ENCODE data around the gene IL1R2.
"Not testable (repeated sequence)": the region's sequence is repeated elsewhere in the genome, so short reads cannot be mapped to it uniquely, and the experiment has no call there.

Gene IL1R2

GRCh38 chr2:102002228-102002627, 10.5 kb downstream of the IL1R2 start:
- H3K27me3 ChIP-seq (ENCODE audit: control insufficient read depth, insufficient read depth, low read length) = no peaks in the 10 kb centered on the region
- no peaks in the 10 kb centered on the region for H3K4me1 ChIP-seq (ENCODE audit: control insufficient read depth, low read depth, low read length)
- no peak overlapping the region for H3K27ac ChIP-seq (ENCODE audit: low read length)
- H3K4me3 ChIP-seq (ENCODE audit: low read length) = no peak overlapping the region
- no peaks in the 10 kb centered on the region for H3K36me3 ChIP-seq (ENCODE audit: control insufficient read depth, low read depth, low read length)
- no peaks in the 10 kb centered on the region for H3K9me3 ChIP-seq (ENCODE audit: control insufficient read depth, low read depth, low read length)
- no peak overlapping the region for H3K9ac ChIP-seq (ENCODE audit: low read length)

DNA sequence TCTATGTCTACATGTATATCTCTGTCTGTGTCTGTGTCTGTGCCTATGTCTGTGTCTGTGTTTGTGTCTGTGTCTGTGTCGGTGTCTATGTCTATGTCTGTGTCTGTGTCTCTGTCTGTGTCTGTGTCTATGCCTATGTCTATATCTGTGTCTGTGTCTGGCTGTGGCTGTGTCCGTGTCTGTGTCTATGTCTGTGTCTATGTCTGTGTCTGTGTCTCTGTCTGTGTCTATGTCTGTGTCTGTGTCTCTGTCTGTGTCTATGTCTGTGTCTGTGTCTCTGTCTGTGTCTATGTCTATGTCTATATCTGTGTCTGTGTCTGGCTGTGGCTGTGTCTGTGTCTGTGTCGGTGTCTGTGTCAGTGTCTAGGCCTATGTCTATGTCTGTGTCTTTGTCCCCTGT, 11.1 kb downstream of the IL1R2 start:
- not testable (repeated sequence) for H3K4me1 ChIP-seq (ENCODE audit: control insufficient read depth, low read depth, low read length); H3K27ac ChIP-seq (ENCODE audit: low read length); H3K9ac ChIP-seq (ENCODE audit: low read length); H3K9me3 ChIP-seq (ENCODE audit: control insufficient read depth, low read depth, low read length); H3K4me3 ChIP-seq (ENCODE audit: low read length); H3K36me3 ChIP-seq (ENCODE audit: control insufficient read depth, low read depth, low read length); H3K27me3 ChIP-seq (ENCODE audit: control insufficient read depth, insufficient read depth, low read length)

DNA sequence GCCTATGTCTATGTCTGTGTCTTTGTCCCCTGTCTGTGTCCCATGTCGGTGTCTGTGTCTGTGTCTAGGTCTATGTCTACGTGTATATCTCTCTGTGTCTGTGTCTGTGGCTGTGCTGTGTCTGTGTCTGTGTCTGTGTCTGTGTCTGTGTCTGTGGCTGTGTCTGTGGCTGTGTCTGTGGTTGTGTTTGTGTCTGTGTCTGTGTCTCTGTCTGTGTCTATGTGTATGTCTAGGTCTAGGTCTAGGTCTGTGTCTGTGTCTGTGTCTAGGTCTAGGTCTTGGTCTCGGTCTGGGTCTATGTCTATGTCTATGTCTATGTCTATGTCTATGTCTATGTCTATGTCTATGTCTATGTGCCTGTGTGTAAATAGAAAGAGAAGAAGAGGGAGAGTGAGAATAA, 11.9 kb downstream of the IL1R2 start:
- Histone ChIP-seq H3K4me3 (ENCODE audit: low read length) (no peak overlapping the region), H3K4me1 (ENCODE audit: control insufficient read depth, low read depth, low read length) (no peaks in the 10 kb centered on the region), H3K9ac (ENCODE audit: low read length) (no peak overlapping the region), H3K27ac (ENCODE audit: low read length) (no peak overlapping the region), H3K36me3 (ENCODE audit: control insufficient read depth, low read depth, low read length) (no peaks in the 10 kb centered on the region), H3K27me3 (ENCODE audit: control insufficient read depth, insufficient read depth, low read length) (no peaks in the 10 kb centered on the region), H3K9me3 (ENCODE audit: control insufficient read depth, low read depth, low read length) (no peaks in the 10 kb centered on the region)

DNA sequence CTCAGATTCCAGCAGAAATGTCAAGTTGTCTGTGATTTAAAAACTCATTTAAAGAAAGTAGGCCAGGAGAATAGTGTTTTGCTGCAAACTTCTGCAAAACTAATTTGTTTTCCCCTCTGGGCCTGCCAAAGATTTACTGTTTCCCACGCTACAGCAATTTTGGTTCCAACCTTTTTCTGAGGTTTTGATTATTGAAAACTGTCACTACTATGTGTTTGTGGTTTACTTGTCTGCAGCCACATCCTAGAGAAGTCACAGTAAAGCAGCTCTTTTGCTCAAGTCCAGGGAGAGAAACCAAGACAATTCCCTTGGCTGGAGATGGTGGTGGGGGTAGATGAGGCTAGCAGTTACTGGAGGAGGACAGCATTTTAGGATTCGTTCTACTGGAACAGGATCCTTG, 12.8 kb downstream of the IL1R2 start:
- no peak overlapping the region for H3K4me3 ChIP-seq (ENCODE audit: low read length)
- H3K9me3 ChIP-seq (ENCODE audit: control insufficient read depth, low read depth, low read length) = no peaks in the 10 kb centered on the region
- H3K4me1 ChIP-seq (ENCODE audit: control insufficient read depth, low read depth, low read length) = no peaks in the 10 kb centered on the region

GRCh38 chr2:102005449-102005848, 13.7 kb downstream of the IL1R2 start:
- no peaks in the 10 kb centered on the region for H3K4me1 ChIP-seq (ENCODE audit: control insufficient read depth, low read depth, low read length)
- no peak overlapping the region for H3K27ac ChIP-seq (ENCODE audit: low read length)
- H3K9me3 ChIP-seq (ENCODE audit: control insufficient read depth, low read depth, low read length) = no peaks in the 10 kb centered on the region
- H3K4me3 ChIP-seq (ENCODE audit: low read length) = no peak overlapping the region
- H3K9ac ChIP-seq (ENCODE audit: low read length) = no peak overlapping the region
- H3K27me3 ChIP-seq (ENCODE audit: control insufficient read depth, insufficient read depth, low read length) = no peaks in the 10 kb centered on the region
- H3K36me3 ChIP-seq (ENCODE audit: control insufficient read depth, low read depth, low read length) = no peaks in the 10 kb centered on the region

More for the DNA sequence above, 12.8 kb downstream of the IL1R2 start:
- Histone ChIP-seq H3K9ac (ENCODE audit: low read length) (no peak overlapping the region), H3K27me3 (ENCODE audit: control insufficient read depth, insufficient read depth, low read length) (no peaks in the 10 kb centered on the region), H3K27ac (ENCODE audit: low read length) (no peak overlapping the region), H3K36me3 (ENCODE audit: control insufficient read depth, low read depth, low read length) (no peaks in the 10 kb centered on the region)

DNA sequence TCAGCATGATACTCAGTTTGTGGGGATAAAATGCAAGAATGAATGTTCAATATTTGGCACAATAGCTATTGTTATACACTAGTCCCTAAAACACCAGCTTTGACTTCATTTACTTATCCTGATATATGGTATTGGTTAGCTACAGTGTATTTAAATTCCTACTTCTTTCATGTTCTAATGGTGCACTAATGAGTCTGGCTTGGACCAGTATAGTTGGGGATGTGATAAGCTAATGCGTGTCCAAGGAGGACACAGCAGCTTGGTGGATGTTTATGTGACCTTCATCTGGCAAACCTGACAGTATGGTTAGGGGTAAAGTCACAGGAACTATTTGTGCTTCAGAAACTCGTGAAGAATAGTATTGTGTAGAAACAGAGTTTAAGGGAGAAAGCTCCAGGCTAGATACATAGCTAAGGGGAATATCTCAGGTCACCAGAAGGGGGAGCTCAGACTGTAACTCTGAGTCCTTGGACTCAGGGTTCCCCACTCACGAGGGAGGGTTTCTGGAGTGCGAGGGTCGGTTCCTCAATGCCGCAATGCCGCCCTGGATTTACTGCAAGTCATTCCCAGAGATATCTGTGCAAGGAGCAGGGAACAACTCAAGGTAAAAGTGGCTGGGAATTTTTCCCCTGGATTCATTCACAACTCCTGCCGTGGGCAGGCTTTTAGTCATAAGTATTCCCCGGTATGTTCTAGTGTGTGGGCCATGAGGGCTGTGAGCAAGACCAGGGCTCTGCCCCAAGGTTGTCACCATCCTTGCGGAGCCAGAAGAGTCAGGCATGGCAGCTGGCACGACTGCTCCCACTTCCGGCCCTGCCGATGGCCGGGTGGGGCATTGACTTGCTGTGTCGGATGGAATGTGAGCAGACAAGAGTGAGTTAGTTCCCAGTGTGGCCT, 14.5 kb downstream of the IL1R2 start:
- Histone ChIP-seq H3K27ac (ENCODE audit: low read length) (no peak overlapping the region), H3K4me1 (ENCODE audit: control insufficient read depth, low read depth, low read length) (no peaks in the 10 kb centered on the region), H3K4me3 (ENCODE audit: low read length) (no peak overlapping the region), H3K9me3 (ENCODE audit: control insufficient read depth, low read depth, low read length) (no peaks in the 10 kb centered on the region), H3K9ac (ENCODE audit: low read length) (no peak overlapping the region), H3K36me3 (ENCODE audit: control insufficient read depth, low read depth, low read length) (no peaks in the 10 kb centered on the region), H3K27me3 (ENCODE audit: control insufficient read depth, insufficient read depth, low read length) (no peaks in the 10 kb centered on the region)

DNA sequence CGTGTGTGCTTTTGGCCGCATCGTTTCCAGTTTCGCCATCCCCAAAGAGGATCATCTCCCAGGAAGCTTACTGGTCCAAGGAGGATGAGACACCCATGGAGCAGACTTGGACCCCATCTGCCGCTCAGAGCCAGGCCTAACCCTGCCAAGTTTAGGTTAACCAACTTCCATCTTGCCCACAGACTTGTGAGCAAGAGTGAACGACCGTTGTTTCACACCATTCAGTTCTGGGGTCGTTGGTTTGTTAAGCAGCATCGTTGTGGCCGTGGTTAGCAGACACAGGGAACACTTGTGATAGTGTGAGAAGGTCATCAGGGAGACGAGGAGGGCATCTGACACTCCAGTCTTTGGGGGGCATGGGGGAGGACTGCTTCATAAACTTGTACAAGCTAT, 15.1 kb downstream of the IL1R2 start:
- Histone ChIP-seq H3K9ac (ENCODE audit: low read length) (no peak overlapping the region), H3K9me3 (ENCODE audit: control insufficient read depth, low read depth, low read length) (no peaks in the 10 kb centered on the region), H3K36me3 (ENCODE audit: control insufficient read depth, low read depth, low read length) (no peaks in the 10 kb centered on the region), H3K27me3 (ENCODE audit: control insufficient read depth, insufficient read depth, low read length) (no peaks in the 10 kb centered on the region), H3K4me1 (ENCODE audit: control insufficient read depth, low read depth, low read length) (no peaks in the 10 kb centered on the region), H3K4me3 (ENCODE audit: low read length) (no peak overlapping the region), H3K27ac (ENCODE audit: low read length) (no peak overlapping the region)

DNA sequence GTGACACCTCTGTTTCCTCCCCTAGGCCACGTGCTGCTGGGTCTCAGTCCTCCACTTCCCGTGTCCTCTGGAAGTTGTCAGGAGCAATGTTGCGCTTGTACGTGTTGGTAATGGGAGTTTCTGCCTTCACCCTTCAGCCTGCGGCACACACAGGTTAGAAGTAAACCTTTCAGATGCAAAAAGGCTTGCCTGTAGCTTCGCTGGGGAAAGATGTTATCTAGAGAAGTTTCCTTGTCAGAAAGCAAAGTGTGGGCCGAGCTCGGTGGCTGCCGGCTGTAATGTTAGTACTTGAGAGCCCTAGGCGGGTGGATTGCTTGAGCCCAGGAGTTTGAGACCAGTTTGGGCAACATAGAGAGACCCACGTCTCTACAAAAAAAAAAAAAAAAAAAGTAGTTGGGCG, 16.7 kb downstream of the IL1R2 start:
- no peak overlapping the region for H3K27ac ChIP-seq (ENCODE audit: low read length)
- no peaks in the 10 kb centered on the region for H3K36me3 ChIP-seq (ENCODE audit: control insufficient read depth, low read depth, low read length)
- H3K9ac ChIP-seq (ENCODE audit: low read length) = no peak overlapping the region
- H3K9me3 ChIP-seq (ENCODE audit: control insufficient read depth, low read depth, low read length) = no peaks in the 10 kb centered on the region
- no peak overlapping the region for H3K4me3 ChIP-seq (ENCODE audit: low read length)
- no peaks in the 10 kb centered on the region for H3K27me3 ChIP-seq (ENCODE audit: control insufficient read depth, insufficient read depth, low read length)
- H3K4me1 ChIP-seq (ENCODE audit: control insufficient read depth, low read depth, low read length) = no peaks in the 10 kb centered on the region

DNA sequence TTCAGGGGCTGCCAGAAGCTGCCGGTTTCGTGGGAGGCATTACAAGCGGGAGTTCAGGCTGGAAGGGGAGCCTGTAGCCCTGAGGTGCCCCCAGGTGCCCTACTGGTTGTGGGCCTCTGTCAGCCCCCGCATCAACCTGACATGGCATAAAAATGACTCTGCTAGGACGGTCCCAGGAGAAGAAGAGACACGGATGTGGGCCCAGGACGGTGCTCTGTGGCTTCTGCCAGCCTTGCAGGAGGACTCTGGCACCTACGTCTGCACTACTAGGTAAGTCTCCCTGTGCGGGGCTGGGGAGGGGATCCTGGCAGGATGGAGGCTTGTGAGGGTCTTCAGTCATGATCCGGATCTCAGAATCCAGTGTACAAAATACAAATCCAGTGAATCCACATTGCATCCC, 17.8 kb downstream of the IL1R2 start:
- H3K36me3 ChIP-seq (ENCODE audit: control insufficient read depth, low read depth, low read length) = no peaks in the 10 kb centered on the region
- no peaks in the 10 kb centered on the region for H3K9me3 ChIP-seq (ENCODE audit: control insufficient read depth, low read depth, low read length)
- H3K27ac ChIP-seq (ENCODE audit: low read length) = no peak overlapping the region
- H3K4me3 ChIP-seq (ENCODE audit: low read length) = no peak overlapping the region
- no peaks in the 10 kb centered on the region for H3K27me3 ChIP-seq (ENCODE audit: control insufficient read depth, insufficient read depth, low read length)
- no peaks in the 10 kb centered on the region for H3K4me1 ChIP-seq (ENCODE audit: control insufficient read depth, low read depth, low read length)
- H3K9ac ChIP-seq (ENCODE audit: low read length) = no peak overlapping the region

DNA sequence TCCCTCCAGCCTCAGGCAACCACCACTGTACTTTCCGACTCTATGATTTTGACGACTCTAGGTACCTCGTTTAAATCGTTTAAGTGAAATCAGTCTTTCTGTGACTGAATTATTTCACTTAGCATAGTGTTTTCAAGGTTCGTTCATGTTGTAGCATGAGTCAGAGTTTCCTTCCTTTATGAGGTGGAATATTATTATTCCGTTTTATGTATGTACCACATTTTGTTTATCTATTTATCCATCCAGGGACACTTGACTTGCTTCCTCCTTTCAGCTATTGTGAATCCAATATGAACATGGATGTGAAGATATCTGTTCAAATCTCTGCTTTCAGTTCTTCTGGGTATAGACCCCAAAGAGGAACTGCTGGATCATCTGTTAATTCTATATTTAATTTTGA, 19.1 kb downstream of the IL1R2 start:
- H3K27me3 ChIP-seq (ENCODE audit: control insufficient read depth, insufficient read depth, low read length) = no peaks in the 10 kb centered on the region
- H3K27ac ChIP-seq (ENCODE audit: low read length) = no peak overlapping the region
- H3K36me3 ChIP-seq (ENCODE audit: control insufficient read depth, low read depth, low read length) = no peaks in the 10 kb centered on the region
- H3K4me3 ChIP-seq (ENCODE audit: low read length) = no peak overlapping the region
- no peak overlapping the region for H3K9ac ChIP-seq (ENCODE audit: low read length)
- no peaks in the 10 kb centered on the region for H3K9me3 ChIP-seq (ENCODE audit: control insufficient read depth, low read depth, low read length)
- no peaks in the 10 kb centered on the region for H3K4me1 ChIP-seq (ENCODE audit: control insufficient read depth, low read depth, low read length)

DNA sequence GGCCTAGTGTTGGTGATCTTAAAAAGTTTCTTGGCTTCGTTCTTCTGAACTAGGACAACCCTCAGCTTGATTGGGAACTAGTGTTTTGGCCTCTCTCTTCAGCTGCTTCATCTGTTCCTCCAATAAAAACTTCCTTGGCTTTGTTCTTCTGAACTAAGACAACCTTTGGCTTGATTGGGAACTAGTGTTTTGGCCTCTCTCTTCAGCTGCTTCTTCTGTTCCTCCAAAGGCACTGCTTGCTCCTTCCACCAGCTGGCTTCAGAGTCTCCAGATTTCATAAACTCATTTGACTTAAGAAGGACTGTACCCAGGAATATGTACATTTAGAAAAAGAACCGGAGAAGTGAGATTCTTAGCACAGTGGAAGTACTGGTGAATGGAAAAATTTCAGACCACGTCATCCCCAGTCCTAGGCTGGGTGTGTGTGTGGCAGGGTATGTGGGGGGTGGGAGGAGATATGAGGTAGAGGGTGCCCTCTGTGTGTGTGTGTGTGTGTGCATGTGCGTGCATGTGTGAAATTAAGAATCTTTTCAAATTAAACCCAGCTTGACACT, 20.4 kb downstream of the IL1R2 start:
- Histone ChIP-seq H3K27me3 (ENCODE audit: control insufficient read depth, insufficient read depth, low read length) (no peaks in the 10 kb centered on the region), H3K4me1 (ENCODE audit: control insufficient read depth, low read depth, low read length) (no peaks in the 10 kb centered on the region)

More for the DNA sequence above, 20.4 kb downstream of the IL1R2 start:
- Histone ChIP-seq H3K9me3 (ENCODE audit: control insufficient read depth, low read depth, low read length) (no peaks in the 10 kb centered on the region), H3K27ac (ENCODE audit: low read length) (no peak overlapping the region), H3K9ac (ENCODE audit: low read length) (no peak overlapping the region), H3K4me3 (ENCODE audit: low read length) (no peak overlapping the region), H3K36me3 (ENCODE audit: control insufficient read depth, low read depth, low read length) (no peaks in the 10 kb centered on the region)
